AG10803 (cell line): ENCODE data around the gene FABP7.

Experiments used
- DNase-seq: peaks from one replicate; pipeline ENCODE4 v3.0.0; 2010; ENCODE audit warnings: low read depth
- H3K4me3 ChIP-seq: 2 replicates; pipeline ENCODE4 v1.5.1; 2011; ENCODE audit warnings: mild to moderate bottlenecking, low read length, control low read depth
- CTCF ChIP-seq: conservative IDR thresholded peaks from 2 replicates; pipeline ENCODE4 v1.5.1; 2011; ENCODE audit warnings: mild to moderate bottlenecking, low read length, control low read depth, inconsistent platforms

FABP7 gene

DNA sequence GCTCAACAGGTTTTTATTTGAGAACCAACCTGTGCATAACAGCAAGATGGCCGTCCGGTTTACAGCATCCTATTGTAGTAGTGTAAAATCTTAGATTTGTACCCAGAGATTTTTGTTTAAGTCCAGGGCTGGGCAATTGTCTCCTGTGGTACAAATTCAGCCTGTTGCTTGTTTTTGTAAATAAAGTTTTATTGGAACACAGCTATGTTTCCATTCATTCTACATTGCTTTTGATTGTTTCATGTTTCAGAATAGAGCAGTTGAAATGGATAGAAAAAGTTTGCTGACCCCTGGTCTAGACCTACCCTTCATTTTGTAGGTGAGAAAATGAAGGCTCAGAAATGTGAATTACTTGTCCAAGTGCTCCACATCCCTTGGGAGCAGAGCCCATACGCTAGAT is 18.0 kb downstream of the FABP7 start:
- TF ChIP-seq CTCF = no peak

GRCh38 chr6:122798099-122798641 is 18.7 kb downstream of the FABP7 start:
- TF ChIP-seq CTCF = no peak
- H3K4me3 ChIP-seq = no peak overlapping the region
- peak; percentile 44 for DNase-seq

More for the DNA sequence above, 18.0 kb downstream of the FABP7 start:
- H3K4me3 ChIP-seq = no peak overlapping the region
- DNase-seq = no peak

DNA sequence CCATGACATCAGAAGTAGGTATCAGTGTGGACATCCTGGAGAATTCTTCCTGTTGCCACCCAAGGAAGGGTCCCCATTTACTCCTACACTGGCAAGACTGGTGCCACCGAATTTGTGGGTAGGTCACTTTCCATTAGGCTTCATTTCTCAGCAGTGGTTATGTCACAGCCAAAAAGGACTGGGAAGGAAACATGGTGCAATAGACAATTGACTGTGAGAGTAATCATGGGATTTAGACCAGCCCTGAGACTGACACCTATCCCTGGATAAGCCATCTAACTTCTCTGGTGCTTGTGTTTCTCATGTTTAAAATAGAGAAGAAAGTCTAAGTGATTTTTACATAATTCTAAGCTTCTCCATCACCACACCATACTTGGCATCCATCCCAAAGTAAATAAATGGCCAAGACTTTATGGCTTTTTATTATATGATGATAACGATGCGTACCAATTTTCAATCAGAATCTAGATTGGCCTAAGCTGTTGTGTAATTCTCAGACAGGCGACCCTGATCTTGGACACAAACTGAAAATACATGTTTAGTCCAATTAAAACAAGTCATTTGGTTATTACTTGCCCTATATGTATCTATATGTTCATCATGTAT is 19.7 kb downstream of the FABP7 start:
- no peak for DNase-seq
- TF ChIP-seq CTCF = no peak
- no peak overlapping the region for H3K4me3 ChIP-seq

- no peak overlapping the region for H3K4me3 ChIP-seq
- TF ChIP-seq CTCF = no peak
- DNase-seq = no peak
These were observed 20.6 kb downstream of the FABP7 start for GRCh38 chr6:122799916-122800686.

GRCh38 chr6:122800906-122801305 is 21.4 kb downstream of the FABP7 start:
- H3K4me3 ChIP-seq = no peak overlapping the region

DNA sequence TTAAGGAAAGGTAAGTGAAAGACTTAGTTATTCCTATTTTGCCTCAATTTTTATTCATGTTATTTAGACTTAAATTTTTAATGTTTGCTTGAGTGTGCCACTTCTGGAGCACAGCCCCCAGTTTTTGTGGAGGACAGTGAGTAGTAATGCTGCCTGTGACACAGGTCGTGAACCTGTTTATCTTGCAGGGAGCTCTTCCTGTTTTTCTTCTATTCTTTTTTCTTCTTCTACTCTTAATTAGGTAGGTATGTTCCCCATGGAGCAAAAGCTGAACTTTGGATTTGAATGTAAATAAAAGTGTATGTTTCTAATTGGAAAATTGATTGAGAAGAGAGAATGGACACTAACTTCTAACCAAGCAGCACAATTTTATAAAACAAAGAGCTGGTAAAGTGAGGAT is 21.9 kb downstream of the FABP7 start:
- H3K4me3 ChIP-seq = no peak overlapping the region
- DNase-seq = no peak
- TF ChIP-seq CTCF = no peak

More at GRCh38 chr6:122800906-122801305, 21.4 kb downstream of the FABP7 start:
- no peak for TF ChIP-seq CTCF
- no peak for DNase-seq
